Sigmoid colon (tissue), 4 donors: ENCODE results near the gene ROBO4.

Source experiments
- CTCF ChIP-seq, 4 experiments: fragments of 450-650 bp in 3 of 4; fragments of 200-600 bp in 1 of 4; IDR thresholded peaks; one replicate each; pipeline ENCODE4 v1.5.1; 2016 to 2019; ENCODE audit warnings: antibody characterized with exemption in 4 of 4, mild to moderate bottlenecking in 3 of 4, moderate library complexity in 2 of 4
- EP300 ChIP-seq, 4 donors: sonication (generic); formaldehyde crosslinking; IDR thresholded peaks; one replicate each; pipeline ENCODE4 v1.6.1; 2017; ENCODE audit warnings: antibody characterized with exemption in 4 of 4
- POLR2A ChIP-seq, 2 donors: fragments of 450-650 bp; IDR thresholded peaks; one replicate each; pipeline ENCODE4 v1.6.1; 2016; ENCODE audit warnings: antibody characterized with exemption in 2 of 2, mild to moderate bottlenecking in 2 of 2, moderate library complexity in 2 of 2
- POLR2AphosphoS5 ChIP-seq, 4 donors: sonication (generic); formaldehyde crosslinking; IDR thresholded peaks; one replicate each; pipeline ENCODE4 v1.6.1; 2017; ENCODE audit warnings: antibody characterized with exemption in 4 of 4

GRCh38 chr11:124943254-124943616 is 45.6 kb upstream of the ROBO4 start:
- TF ChIP-seq CTCF (IDR thresholded peaks at IDR 0.05) (no peak), POLR2A (IDR thresholded peaks at IDR 0.05) (no peak), EP300 (IDR thresholded peaks at IDR 0.05) (no peak), POLR2AphosphoS5 (IDR thresholded peaks at IDR 0.05) (no peak)
